Right lobe of liver (tissue), 4 donors: ENCODE results near the gene GRIP1.

Experiments used
- POLR2A ChIP-seq: fragments of 450-650 bp; IDR thresholded peaks from one replicate; pipeline ENCODE4 v1.6.1; 2017; ENCODE audit warnings: antibody characterized with exemption, mild to moderate bottlenecking
- TF ChIP-seq, protein P1 (sequence below), 4 donors: fragments of 200-600 bp in 3 of 4; fragments of 450-650 bp in 1 of 4; IDR thresholded peaks; one replicate each; pipeline versions ENCODE4 v1.5.1 to v1.8.0; 2016 to 2022; ENCODE audit warnings: antibody characterized with exemption in 4 of 4, mild to moderate bottlenecking in 2 of 4
- donor health status: DM: no; HTN: no; CAD: no.
- donor health status: DM: no; HTN: no; CAD: no.
- donor health status: DM: no; HTN: yes; CAD: no.

DNA sequence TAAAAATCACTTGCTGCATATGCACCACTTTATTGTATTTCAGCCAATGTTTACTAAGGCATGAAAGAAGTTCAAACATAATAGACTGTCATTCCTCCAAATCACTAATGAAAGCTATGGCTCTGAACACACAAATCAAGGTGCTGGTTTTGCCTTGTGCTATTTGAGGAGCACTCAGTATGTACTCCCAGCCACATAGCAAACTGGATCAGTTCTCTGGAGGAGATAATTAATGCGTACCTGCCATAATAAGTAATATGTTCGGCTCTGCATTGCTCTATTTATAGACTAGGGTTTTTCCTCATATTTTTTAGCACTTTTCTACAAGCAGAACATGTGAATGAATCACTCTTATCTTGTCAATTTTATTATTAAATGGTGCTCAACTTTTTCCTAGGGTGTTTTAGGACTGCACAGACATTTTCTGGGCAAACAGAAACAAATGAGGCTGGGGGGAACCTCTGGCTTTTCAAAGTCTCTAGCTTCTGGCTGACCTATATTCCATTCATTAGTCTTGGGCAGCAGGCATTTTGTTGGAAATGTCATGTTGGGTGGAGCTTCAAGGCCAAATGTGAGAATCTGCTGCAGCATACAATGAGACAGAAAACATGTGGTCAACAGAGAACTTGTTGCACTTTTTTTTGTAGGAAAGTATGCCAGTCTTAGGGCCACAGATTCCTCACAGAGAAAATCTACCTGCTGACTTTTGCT is 88.4 kb downstream of the GRIP1 start:
- TF ChIP-seq, protein P1, sequence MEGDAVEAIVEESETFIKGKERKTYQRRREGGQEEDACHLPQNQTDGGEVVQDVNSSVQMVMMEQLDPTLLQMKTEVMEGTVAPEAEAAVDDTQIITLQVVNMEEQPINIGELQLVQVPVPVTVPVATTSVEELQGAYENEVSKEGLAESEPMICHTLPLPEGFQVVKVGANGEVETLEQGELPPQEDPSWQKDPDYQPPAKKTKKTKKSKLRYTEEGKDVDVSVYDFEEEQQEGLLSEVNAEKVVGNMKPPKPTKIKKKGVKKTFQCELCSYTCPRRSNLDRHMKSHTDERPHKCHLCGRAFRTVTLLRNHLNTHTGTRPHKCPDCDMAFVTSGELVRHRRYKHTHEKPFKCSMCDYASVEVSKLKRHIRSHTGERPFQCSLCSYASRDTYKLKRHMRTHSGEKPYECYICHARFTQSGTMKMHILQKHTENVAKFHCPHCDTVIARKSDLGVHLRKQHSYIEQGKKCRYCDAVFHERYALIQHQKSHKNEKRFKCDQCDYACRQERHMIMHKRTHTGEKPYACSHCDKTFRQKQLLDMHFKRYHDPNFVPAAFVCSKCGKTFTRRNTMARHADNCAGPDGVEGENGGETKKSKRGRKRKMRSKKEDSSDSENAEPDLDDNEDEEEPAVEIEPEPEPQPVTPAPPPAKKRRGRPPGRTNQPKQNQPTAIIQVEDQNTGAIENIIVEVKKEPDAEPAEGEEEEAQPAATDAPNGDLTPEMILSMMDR (IDR thresholded peaks at IDR 0.05): no peak
- TF ChIP-seq POLR2A: no peak
